Measurements from ENCODE around the gene BMPR1B.
"Not testable (repeated sequence)": the region's sequence is repeated elsewhere in the genome, so short reads cannot be mapped to it uniquely, and the experiment has no call there.

BMPR1B gene

GRCh38 chr4:94841166-94841863 is 83.6 kb downstream of the BMPR1B start:
- DNase-seq, result not testable (repeated sequence)

- no peak for DNase-seq
Measured at GRCh38 chr4:94841864-94842221, 84.1 kb downstream of the BMPR1B start.

DNA sequence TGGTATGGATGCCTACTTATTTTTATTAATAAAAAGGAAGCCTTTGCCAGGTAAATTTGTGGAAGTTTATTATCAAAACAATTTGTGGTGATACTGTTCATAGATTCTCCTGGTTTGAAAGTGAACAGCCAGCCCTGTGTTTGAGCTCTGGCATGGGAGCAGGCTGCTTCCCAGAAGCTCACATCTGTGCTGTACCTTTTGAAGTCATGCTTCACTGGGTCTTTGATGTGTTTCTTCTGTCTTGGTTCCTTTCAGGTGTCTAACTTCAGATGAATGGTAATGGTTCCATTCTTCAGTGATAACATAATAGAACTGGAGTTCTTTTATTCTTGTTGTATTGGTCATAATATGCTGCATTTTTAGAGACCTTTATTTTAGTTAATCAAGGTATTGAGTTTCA is 85.5 kb downstream of the BMPR1B start:
- DNase-seq, result no peak

GRCh38 chr4:94848326-94848725 is 90.6 kb downstream of the BMPR1B start:
- no peak for DNase-seq

DNA sequence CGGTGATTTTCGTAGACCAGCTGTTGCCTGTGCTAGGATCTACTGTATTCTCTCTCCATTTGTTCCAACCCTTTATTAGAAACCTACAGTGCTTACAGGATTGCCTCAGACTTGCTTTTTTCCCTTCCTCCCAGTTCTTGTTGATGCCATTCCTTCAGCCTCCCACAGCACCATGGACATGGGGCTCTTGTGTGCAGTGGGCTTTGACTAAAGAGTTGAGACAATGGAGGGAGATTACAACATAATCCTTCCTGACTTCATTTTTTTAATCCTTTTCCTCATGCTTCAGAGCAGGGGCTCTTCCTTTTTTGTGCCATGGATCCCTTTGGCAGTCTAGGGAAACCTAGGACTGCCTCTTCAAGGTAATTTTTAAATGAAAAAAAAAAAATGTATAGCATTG is 92.1 kb downstream of the BMPR1B start:
- no peak for DNase-seq

- no peak for DNase-seq
Measured at GRCh38 chr4:94852616-94853015, 94.9 kb downstream of the BMPR1B start.

- no peak for DNase-seq
Measured at GRCh38 chr4:94856030-94856429, 98.3 kb downstream of the BMPR1B start.

DNA sequence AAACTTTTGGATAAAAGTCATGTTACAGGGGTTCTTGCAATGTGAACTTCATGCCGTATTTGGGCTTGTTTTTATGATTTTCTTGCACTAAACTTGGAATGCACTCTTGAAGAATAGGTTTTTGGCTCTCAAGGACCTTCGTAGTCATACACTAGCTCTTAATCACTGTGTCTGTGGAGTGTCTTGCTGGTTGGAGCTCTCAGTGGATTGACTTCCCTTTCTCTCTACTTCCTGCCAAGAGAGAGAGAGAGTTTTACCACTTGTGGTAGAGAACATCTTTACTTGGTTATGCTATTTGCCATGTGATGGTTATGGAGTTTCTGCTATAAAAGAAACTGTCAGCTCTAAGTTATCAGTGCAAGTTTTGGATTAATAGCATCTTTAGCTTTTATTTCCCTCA is 112.4 kb downstream of the BMPR1B start:
- no peak for DNase-seq

- DNase-seq, result no peak
Measured at GRCh38 chr4:94871644-94872305, 114.0 kb downstream of the BMPR1B start.

DNA sequence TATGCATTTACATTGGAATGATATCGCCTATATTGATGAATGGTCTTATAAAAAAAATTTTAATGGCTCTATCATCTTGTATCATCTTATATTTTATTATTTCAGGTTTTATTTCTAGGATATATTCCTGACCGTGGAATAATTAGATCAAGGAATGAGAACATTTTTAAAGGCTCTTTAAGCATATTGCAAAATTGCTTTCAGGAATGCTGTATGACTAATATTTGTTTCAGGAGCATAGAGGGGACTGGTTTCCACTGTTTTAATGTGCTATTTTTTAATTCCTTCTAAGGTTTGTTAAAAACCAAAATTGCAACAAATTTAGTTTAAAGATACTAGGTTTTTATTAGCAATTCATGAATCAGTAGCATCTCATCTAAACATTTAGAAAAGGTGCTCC is 120.2 kb downstream of the BMPR1B start:
- DNase-seq, result no peak

GRCh38 chr4:94880956-94881355 is 123.2 kb downstream of the BMPR1B start:
- DNase-seq, result no peak

DNA sequence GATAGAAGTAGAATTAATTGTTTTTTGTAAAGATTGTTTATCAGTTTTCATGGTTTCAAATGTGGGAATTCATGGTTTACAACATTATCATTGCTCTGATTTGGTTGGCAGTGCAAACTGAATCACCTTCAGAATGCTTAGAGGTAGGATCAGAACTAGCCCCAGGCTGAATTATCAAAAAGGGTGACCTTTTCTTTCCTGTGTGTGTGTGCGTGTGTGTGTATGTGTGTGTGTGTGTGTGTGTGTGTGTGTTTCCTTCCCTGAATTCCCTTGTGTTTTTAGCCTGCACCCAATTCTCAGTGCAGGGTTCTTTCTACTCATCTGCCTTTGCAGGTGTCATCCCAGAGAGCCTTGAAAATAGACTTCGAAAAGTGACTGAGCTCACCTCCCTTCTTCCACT is 125.0 kb downstream of the BMPR1B start:
- DNase-seq, result no peak

- no peak for DNase-seq
Measured at GRCh38 chr4:94887027-94887426, 129.3 kb downstream of the BMPR1B start.

DNA sequence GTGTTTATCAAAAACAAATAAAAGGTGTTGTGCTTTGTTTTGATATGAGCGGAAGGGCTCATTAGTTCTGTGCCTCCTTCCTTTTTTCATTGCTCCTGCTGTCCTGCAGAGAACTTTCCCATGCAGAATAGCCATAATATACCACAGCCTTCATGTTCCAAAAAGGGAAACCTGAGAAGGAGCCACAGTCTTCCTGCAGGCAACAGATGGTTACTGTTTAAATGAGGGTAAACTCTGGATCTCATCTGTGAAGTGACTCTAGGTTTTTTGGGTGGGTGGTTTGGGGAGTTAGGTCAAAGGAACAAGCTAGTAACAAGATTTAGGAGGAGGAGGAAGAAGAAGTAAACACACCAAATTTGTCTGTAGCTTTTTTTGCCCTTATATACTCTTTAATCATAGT is 131.8 kb downstream of the BMPR1B start:
- no peak for DNase-seq

DNA sequence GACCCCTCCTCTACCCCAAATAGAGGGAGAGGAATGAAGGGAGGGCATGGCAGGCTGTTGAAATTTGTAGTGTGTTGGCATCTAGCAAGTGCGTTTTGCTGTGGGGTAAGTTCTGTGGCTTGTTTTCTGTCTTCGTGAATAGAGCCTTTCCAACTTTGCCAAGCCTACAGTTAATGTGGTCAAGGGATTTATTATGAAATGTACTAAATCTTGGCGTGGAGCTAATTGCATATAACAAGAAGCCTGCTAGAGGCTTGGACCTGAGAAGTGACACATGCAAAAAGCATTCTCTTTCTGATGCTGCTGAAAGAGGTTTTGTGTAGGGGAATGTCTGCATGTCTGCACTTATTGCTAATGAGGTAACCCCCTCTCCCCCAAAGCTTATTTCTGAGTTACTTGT is 132.2 kb downstream of the BMPR1B start:
- DNase-seq, result no peak

DNA sequence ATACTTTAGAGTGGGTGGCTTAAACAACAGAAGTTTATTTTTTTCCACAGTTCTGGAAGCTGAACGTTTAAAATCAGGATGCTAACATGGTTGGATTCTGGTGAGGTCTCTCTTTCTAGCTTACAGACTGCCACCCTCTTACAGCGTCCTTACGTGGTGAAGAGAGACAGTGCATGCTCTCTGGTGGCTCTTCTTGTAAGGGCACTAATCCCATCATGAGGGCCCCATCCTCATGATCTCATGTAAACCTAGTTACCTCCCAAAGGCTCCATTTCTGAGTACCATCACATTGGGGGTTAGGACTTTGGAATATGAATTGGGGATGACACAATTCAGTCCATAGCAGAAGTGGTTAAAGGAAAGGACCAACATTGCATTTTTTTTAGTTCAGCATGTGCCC is 132.8 kb downstream of the BMPR1B start:
- no peak for DNase-seq

DNA sequence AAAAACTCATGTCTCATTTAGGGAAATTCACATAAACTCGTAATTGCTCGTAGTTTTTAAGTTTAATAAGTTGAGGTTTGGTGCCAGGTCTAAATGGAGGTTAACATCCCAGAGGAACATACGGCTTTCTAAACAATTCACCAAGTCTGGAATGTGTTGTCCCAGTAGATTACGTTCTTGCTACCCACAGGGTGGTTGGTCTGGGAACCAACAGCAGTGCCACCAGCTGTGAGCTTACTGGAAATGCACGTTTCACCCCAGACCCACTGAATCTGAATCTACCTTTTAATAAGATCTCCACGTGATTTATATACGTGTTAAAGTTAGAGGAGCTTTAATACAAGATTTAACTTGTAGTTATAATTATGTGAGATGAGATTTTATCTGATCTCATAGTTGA is 134.3 kb downstream of the BMPR1B start:
- DNase-seq, result no peak

GRCh38 chr4:94895081-94895480 is 137.3 kb downstream of the BMPR1B start:
- no peak for DNase-seq

GRCh38 chr4:94897023-94897422 is 139.3 kb downstream of the BMPR1B start:
- DNase-seq, result no peak

GRCh38 chr4:94905511-94905910 is 147.8 kb downstream of the BMPR1B start:
- DNase-seq, result no peak

DNA sequence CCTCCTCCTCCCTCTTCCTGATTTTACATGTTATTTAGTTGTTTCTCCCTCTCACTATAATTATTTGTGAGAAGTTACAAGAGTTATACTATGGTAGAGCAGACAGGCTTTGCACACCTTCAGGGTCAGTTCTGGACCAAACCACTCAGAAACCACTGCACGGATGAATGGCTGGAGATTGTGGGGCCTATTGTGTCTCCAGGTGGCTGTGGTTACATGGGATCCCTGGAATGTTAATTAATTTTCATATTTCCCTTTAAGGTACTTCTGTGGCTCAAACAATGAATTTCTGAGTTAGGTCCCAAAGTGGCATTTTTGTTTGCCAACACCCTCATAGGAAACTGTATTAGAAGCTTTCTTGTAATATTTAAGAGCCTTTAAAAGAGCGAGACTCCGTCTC is 151.9 kb downstream of the BMPR1B start:
- no peak for DNase-seq

DNA sequence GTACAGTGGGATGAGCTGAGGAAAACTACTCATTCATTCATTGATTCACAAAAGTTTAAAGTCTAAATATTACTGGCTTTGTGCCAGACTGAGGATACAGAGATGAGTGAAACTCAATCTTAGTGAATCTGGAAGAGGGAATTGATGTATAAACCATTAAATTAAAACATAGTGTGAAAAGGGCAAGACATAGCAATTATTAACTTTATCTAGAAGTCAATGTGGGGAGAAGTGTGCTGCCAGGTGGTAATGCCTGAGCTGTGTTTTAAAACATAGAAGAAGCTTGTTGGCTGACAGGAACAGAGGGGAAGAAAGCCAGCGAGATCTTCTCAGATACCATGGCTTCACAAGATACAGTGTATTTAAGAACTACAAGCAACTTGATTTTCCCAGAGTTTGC is 153.4 kb downstream of the BMPR1B start:
- no peak for DNase-seq

DNA sequence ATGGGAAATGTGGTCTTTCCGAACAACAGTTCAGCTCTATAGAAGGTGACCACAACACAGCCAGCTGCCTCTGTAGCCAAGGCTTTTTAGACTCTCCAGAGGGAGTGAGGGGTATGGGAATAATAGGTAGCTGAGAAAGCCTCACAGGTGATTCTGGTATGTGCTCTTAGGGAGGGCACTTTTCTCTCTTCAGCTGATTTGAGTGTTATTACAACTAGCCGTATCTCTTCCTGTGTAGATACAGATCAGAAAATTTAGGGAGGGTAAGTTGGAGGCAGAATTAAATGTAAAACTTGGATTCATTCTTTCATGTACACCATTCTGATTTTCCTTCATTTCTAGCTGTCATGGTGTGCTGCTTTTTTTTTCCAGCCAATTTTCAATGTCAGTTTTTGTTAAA is 154.9 kb downstream of the BMPR1B start:
- DNase-seq, result no peak

DNA sequence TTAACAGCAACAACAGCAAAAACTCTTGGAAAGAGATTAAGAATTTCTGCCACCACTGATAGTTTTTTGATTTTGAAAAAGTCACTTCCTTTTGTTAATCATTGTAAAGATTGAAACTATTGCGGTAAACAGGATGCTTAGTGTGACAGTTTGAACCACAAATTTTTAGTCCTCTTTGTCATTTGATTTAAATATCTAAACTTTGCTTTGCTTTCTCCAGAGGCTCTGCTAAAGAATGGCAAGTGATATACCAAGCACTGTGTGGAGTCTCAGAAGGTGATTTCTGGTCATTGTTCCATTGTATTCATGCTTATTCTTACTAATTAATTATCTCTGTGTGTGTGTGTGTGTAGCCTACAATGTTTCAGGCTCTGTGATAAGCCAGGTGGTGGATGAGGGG is 155.6 kb downstream of the BMPR1B start:
- DNase-seq, result no peak

DNA sequence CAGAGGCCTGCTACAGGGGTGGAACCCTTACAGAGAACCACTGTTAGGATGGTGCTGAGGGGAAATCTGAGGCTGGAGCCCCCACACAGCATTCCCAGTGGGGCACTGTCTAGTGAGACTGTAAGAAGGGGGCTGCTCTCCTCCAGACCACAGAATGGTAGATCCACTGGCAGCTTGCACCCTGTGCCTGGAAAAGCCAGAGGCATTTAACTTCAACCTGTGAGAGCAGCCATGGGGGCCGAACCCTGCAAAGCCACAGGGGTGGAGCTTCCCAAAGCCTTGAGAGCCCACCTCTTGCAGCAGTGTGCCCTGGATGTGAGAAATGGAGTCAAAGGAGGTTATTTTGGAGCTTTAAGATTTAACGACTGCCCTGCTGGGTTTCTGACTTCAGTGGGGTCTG is 159.4 kb downstream of the BMPR1B start:
- no peak for DNase-seq

Data from cerebellar nuclear complex (tissue), 1 donor.